Nephron (organoid): Measurements from ENCODE around the gene SSTR1.

Source experiments
- H3K27ac Mint-ChIP-seq, 3 experiments: 2 replicates each; pipeline ENCODE4 v1.8.0; 2020; ENCODE audit warnings: mixed read lengths in 3 of 3, mild to moderate bottlenecking in 2 of 3, moderate library complexity in 1 of 3
- H3K27me3 Mint-ChIP-seq: 2 replicates; pipeline ENCODE4 v1.8.0; 2021; ENCODE audit warnings: low read depth, mild to moderate bottlenecking, moderate library complexity, mixed read lengths
- H3K36me3 Mint-ChIP-seq: 2 replicates; pipeline ENCODE4 v1.8.0; 2020; ENCODE audit warnings: low read depth, mixed read lengths
- H3K4me1 Mint-ChIP-seq: 2 replicates; pipeline ENCODE4 v1.8.0; 2020; ENCODE audit warnings: mixed read lengths
- H3K4me3 Mint-ChIP-seq, 3 experiments: 2 replicates each; pipeline ENCODE4 v1.8.0; 2020; ENCODE audit warnings: mild to moderate bottlenecking in 3 of 3, mixed read lengths in 3 of 3, moderate library complexity in 2 of 3
- H3K9me3 Mint-ChIP-seq: 2 replicates; pipeline ENCODE4 v1.8.0; 2020; ENCODE audit warnings: mixed read lengths
- CTCF ChIP-seq, 3 experiments: fragments of 200-600 bp; sonication (generic); IDR thresholded peaks; one replicate each; pipeline ENCODE4 v1.5.0; 2021; ENCODE audit warnings: antibody characterized with exemption in 3 of 3; ENCODE audit not compliant: unreplicated experiment in 3 of 3

Gene SSTR1

GRCh38 chr14:38201137-38201828, 6.4 kb upstream of the SSTR1 start:
- Mint-ChIP-seq H3K27me3 (peaks cover 35% of the 10 kb centered on the region), H3K4me1 (no peaks in the 10 kb centered on the region), H3K9me3 (peaks cover 9% of the 10 kb centered on the region), H3K36me3 (no peaks in the 10 kb centered on the region), H3K4me3 (no peak overlapping the region), H3K27ac (no peak overlapping the region)
- TF ChIP-seq CTCF (IDR thresholded peaks at IDR 0.05; ENCODE audit: unreplicated experiment in 3 of 3) = no peak

GRCh38 chr14:38202444-38203191, 5.1 kb upstream of the SSTR1 start:
- Mint-ChIP-seq H3K4me1 (peaks cover 4% of the 10 kb centered on the region), H3K27me3 (peaks cover 42% of the 10 kb centered on the region), H3K4me3 (no peak overlapping the region), H3K27ac (no peak overlapping the region), H3K9me3 (peaks cover 18% of the 10 kb centered on the region), H3K36me3 (no peaks in the 10 kb centered on the region)
- no peak for TF ChIP-seq CTCF (IDR thresholded peaks at IDR 0.05; ENCODE audit: unreplicated experiment in 3 of 3)

- no peak for TF ChIP-seq CTCF (IDR thresholded peaks at IDR 0.05; ENCODE audit: unreplicated experiment in 3 of 3)
- Mint-ChIP-seq H3K4me3 (no peak overlapping the region), H3K9me3 (peaks cover 18% of the 10 kb centered on the region), H3K27ac (no peak overlapping the region), H3K4me1 (peaks cover 14% of the 10 kb centered on the region), H3K27me3 (peaks cover 57% of the 10 kb centered on the region), H3K36me3 (no peaks in the 10 kb centered on the region)
These were observed 3.6 kb upstream of the SSTR1 start for GRCh38 chr14:38203929-38204718.

GRCh38 chr14:38204719-38205115, 3.0 kb upstream of the SSTR1 start:
- Mint-ChIP-seq H3K9me3 (peaks cover 18% of the 10 kb centered on the region), H3K27ac (no peak overlapping the region), H3K4me1 (peaks cover 18% of the 10 kb centered on the region), H3K36me3 (no peaks in the 10 kb centered on the region), H3K27me3 (peaks cover 62% of the 10 kb centered on the region), H3K4me3 (no peak overlapping the region)
- TF ChIP-seq CTCF (IDR thresholded peaks at IDR 0.05; ENCODE audit: unreplicated experiment in 3 of 3) = no peak

- TF ChIP-seq CTCF (IDR thresholded peaks at IDR 0.05; ENCODE audit: unreplicated experiment in 3 of 3) = no peak
- Mint-ChIP-seq H3K4me3 (no peak overlapping the region), H3K4me1 (peaks cover 21% of the 10 kb centered on the region), H3K9me3 (peaks cover 18% of the 10 kb centered on the region), H3K27ac (no peak overlapping the region), H3K36me3 (no peaks in the 10 kb centered on the region), H3K27me3 (peaks cover 68% of the 10 kb centered on the region)
These were observed 2.4 kb upstream of the SSTR1 start for GRCh38 chr14:38205119-38205813.
